Vagina (tissue), 2 donors: ENCODE measurements around the gene PORCN. TPM values are rescaled to one million over a fixed set of nuclear protein-coding genes. Genes with fewer than 3 reads are reported as not detected.

Source experiments
- DNase-seq, 2 donors: peaks; one replicate each; pipeline ENCODE4 v3.0.0-alpha.2; 2017; ENCODE audit errors: extremely low spot score in 2 of 2
- H3K27ac ChIP-seq: fragments of 200-600 bp; sonication (generic); one replicate; pipeline ENCODE4 v1.5.1; 2019
- H3K27me3 ChIP-seq: fragments of 200-600 bp; sonication (generic); one replicate; pipeline ENCODE4 v1.5.1; 2019
- H3K36me3 ChIP-seq, 2 donors: fragments of 200-600 bp; sonication (generic); one replicate each; pipeline ENCODE4 v1.5.1; 2017 to 2019
- H3K4me1 ChIP-seq: fragments of 200-600 bp; sonication (generic); one replicate; pipeline ENCODE4 v1.5.1; 2019
- H3K4me3 ChIP-seq, 2 donors: fragments of 200-600 bp; sonication (generic); 1 replicate in 1 of 2; 2 replicates in 1 of 2; pipeline ENCODE4 v1.5.1; 2016 to 2019
- H3K9me3 ChIP-seq: fragments of 200-600 bp; sonication (generic); one replicate; pipeline ENCODE4 v1.5.1; 2019
- POLR2A ChIP-seq, 2 donors: fragments of 450-650 bp; IDR thresholded peaks; one replicate each; pipeline ENCODE4 v1.6.1; 2017; ENCODE audit warnings: antibody characterized with exemption in 2 of 2, mild to moderate bottlenecking in 2 of 2, moderate library complexity in 2 of 2
- POLR2AphosphoS5 ChIP-seq, 2 donors: sonication (generic); formaldehyde crosslinking; IDR thresholded peaks; one replicate each; pipeline ENCODE4 v1.9.0; 2017; ENCODE audit warnings: antibody characterized with exemption in 2 of 2, mild to moderate bottlenecking in 2 of 2, low read depth in 1 of 2; ENCODE audit not compliant: insufficient read depth in 1 of 2
- intact Hi-C: fragments of 100-400 bp; cut with DNase I; formaldehyde crosslinking; loops from one replicate; pipeline ENCODE4 v1.15.1; 2023
- total RNA-seq: library from RNA; depleted of rRNA; stranded (reverse); fragments of >200 nt; gene quantifications from one replicate; pipeline ENCODE4 v1.2.3, GENCODE V29; 2016
- TF ChIP-seq, protein P1 (sequence below), 3 experiments: fragments of 450-650 bp in 2 of 3; fragments of 200-600 bp in 1 of 3; sonication (generic) in 1 of 3; IDR thresholded peaks; one replicate each; pipeline ENCODE4 v1.5.1; 2017 to 2019; ENCODE audit warnings: antibody characterized with exemption in 3 of 3, mild to moderate bottlenecking in 2 of 3, moderate library complexity in 2 of 3

Gene PORCN
- total RNA-seq, 1 donor from 2014 or later = 15.7 TPM

GRCh38 chrX:48472225-48472624 lies 36.6 kb upstream of the PORCN start:
- no peaks in the 10 kb centered on the region for H3K9me3 ChIP-seq
- TF ChIP-seq POLR2AphosphoS5 (IDR thresholded peaks at IDR 0.05; ENCODE audit: insufficient read depth in 1 of 2, low read depth in 1 of 2) (no peak), POLR2A (IDR thresholded peaks at IDR 0.05) (no peak)
- TF ChIP-seq, protein P1, sequence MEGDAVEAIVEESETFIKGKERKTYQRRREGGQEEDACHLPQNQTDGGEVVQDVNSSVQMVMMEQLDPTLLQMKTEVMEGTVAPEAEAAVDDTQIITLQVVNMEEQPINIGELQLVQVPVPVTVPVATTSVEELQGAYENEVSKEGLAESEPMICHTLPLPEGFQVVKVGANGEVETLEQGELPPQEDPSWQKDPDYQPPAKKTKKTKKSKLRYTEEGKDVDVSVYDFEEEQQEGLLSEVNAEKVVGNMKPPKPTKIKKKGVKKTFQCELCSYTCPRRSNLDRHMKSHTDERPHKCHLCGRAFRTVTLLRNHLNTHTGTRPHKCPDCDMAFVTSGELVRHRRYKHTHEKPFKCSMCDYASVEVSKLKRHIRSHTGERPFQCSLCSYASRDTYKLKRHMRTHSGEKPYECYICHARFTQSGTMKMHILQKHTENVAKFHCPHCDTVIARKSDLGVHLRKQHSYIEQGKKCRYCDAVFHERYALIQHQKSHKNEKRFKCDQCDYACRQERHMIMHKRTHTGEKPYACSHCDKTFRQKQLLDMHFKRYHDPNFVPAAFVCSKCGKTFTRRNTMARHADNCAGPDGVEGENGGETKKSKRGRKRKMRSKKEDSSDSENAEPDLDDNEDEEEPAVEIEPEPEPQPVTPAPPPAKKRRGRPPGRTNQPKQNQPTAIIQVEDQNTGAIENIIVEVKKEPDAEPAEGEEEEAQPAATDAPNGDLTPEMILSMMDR (IDR thresholded peaks at IDR 0.05) = no peak
- no peak overlapping the region for H3K4me3 ChIP-seq
- DNase-seq = no peak
- intact Hi-C loops = no loop called here
- no peak overlapping the region for H3K27ac ChIP-seq
- no peaks in the 10 kb centered on the region for H3K27me3 ChIP-seq
- no peaks in the 10 kb centered on the region for H3K36me3 ChIP-seq
- H3K4me1 ChIP-seq = peaks cover 7% of the 10 kb centered on the region

DNA sequence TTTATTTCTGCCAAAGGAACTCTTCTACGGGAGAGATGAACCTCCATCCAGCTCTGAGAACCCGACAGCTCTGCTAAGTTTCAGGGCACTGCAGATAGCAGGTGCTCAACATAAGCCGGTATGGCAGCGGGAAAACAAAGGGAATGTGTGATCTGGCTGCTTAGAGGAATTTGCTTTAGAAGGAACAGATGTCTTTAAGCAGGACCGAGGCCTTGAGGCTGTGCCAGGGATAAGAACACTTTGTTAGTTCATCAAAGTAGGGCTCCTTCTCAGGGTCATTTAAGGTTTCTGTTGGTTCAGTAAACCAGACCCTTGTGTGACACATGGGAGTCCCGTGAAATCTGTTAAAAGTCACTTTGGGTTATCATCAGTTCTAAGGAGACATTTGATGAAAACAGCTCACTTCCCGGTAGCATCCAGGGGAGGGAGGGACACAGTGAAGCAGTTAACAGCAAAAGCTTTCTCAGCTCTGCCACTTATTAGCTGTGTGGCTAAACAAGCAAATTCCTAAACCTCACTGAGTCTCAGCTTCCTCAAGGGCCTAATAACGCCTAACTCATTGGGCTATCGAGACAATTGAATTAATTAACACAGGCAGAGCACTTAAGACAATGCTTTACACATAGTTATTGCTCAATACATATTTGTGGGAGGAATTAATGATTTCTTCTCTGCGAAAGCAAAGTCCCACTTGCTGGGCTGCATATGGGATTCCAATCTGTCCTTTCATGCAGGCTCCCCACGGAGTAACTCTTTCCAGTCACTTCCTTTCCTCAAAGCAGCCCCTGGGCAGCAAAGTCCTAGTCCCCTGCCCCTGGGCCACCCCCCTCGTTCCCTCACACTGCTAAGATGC lies 35.7 kb upstream of the PORCN start:
- H3K27me3 ChIP-seq = no peaks in the 10 kb centered on the region
- DNase-seq = no peak
- intact Hi-C loops = no loop called here
- no peaks in the 10 kb centered on the region for H3K36me3 ChIP-seq
- no peak for TF ChIP-seq POLR2A (IDR thresholded peaks at IDR 0.05)
- no peak for TF ChIP-seq POLR2AphosphoS5 (IDR thresholded peaks at IDR 0.05; ENCODE audit: insufficient read depth in 1 of 2, low read depth in 1 of 2)
- TF ChIP-seq, protein P1 (IDR thresholded peaks at IDR 0.05) = no peak
- H3K4me3 ChIP-seq = no peak overlapping the region
- no peak overlapping the region for H3K27ac ChIP-seq
- no peaks in the 10 kb centered on the region for H3K9me3 ChIP-seq
- H3K4me1 ChIP-seq = peaks cover 8% of the 10 kb centered on the region

DNA sequence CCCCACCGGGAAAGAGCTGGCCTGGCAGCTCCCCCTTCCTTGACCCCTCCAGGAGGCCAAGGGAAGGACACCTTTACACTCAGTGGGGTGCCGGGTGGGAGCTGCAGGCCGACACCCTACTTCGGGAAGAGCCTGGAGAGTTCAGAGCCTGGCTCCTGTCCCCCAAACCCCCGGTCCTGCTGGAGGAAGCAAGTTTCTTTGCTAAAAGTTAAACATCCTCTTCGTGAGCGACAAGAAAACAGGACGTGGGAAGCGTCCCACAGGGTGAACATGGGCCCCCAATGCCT lies 35.1 kb upstream of the PORCN start:
- H3K4me3 ChIP-seq = no peak overlapping the region
- DNase-seq = no peak
- TF ChIP-seq POLR2A (IDR thresholded peaks at IDR 0.05) (no peak), POLR2AphosphoS5 (IDR thresholded peaks at IDR 0.05; ENCODE audit: insufficient read depth in 1 of 2, low read depth in 1 of 2) (no peak)
- TF ChIP-seq, protein P1 (IDR thresholded peaks at IDR 0.05) = no peak
- no peak overlapping the region for H3K27ac ChIP-seq
- H3K4me1 ChIP-seq = peaks cover 8% of the 10 kb centered on the region
- H3K9me3 ChIP-seq = no peaks in the 10 kb centered on the region
- no peaks in the 10 kb centered on the region for H3K36me3 ChIP-seq
- no peaks in the 10 kb centered on the region for H3K27me3 ChIP-seq
- intact Hi-C loops = no loop called here

- no peak overlapping the region for H3K27ac ChIP-seq
- intact Hi-C loops = no loop called here
- H3K9me3 ChIP-seq = no peaks in the 10 kb centered on the region
- no peaks in the 10 kb centered on the region for H3K27me3 ChIP-seq
- TF ChIP-seq POLR2AphosphoS5 (IDR thresholded peaks at IDR 0.05; ENCODE audit: insufficient read depth in 1 of 2, low read depth in 1 of 2) (no peak), POLR2A (IDR thresholded peaks at IDR 0.05) (no peak)
- TF ChIP-seq, protein P1 (IDR thresholded peaks at IDR 0.05) = no peak
- peaks cover 8% of the 10 kb centered on the region for H3K4me1 ChIP-seq
- H3K36me3 ChIP-seq = no peaks in the 10 kb centered on the region
- no peak for DNase-seq
- H3K4me3 ChIP-seq = no peak overlapping the region
These were observed 34.7 kb upstream of the PORCN start for GRCh38 chrX:48474127-48474526.

- TF ChIP-seq POLR2AphosphoS5 (IDR thresholded peaks at IDR 0.05; ENCODE audit: insufficient read depth in 1 of 2, low read depth in 1 of 2) = no peak
- TF ChIP-seq, protein P1 (IDR thresholded peaks at IDR 0.05) = no peak
- no peak for TF ChIP-seq POLR2A (IDR thresholded peaks at IDR 0.05)
- Histone ChIP-seq H3K9me3 (no peaks in the 10 kb centered on the region), H3K4me1 (peaks cover 8% of the 10 kb centered on the region), H3K4me3 (no peak overlapping the region), H3K27ac (no peak overlapping the region), H3K36me3 (no peaks in the 10 kb centered on the region), H3K27me3 (no peaks in the 10 kb centered on the region)
- no peak for DNase-seq
- intact Hi-C loops = no loop called here
These were observed 34.2 kb upstream of the PORCN start for GRCh38 chrX:48474581-48474980.
